CD4-positive, alpha-beta T cell (primary cell): ENCODE results near the gene KCNQ1. TPM values are rescaled to one million over a fixed set of nuclear protein-coding genes. Genes with fewer than 3 reads are reported as not detected.

Source experiments
- ATAC-seq: fragments of 200-7000 bp; cut with Tn5 transposase; one replicate; pipeline ENCODE4 v1.10.0; 2022; ENCODE audit warnings: mild to moderate bottlenecking; ENCODE audit not compliant: poor library complexity
- CTCF ChIA-PET: fragments of 350-600 bp; sonication (Branson Sonifier 250); formaldehyde crosslinking; loops from one replicate; lab custom pipeline; 2021; ENCODE audit warnings: antibody characterized with exemption, inconsistent platforms; lab: Charles Lee
- POLR2A ChIA-PET: fragments of 350-600 bp; sonication (Branson Sonifier 250); formaldehyde crosslinking; loops from one replicate; lab custom pipeline; 2021; ENCODE audit warnings: antibody characterized with exemption, inconsistent platforms; lab: Charles Lee
- DNase-seq, 14 experiments: peaks; one replicate each; pipeline ENCODE4 v3.0.0-alpha.2; 2013 to 2020; ENCODE audit warnings: mixed read lengths in 2 of 14
- H3K27ac ChIP-seq, 2 donors: one replicate each; pipeline versions ENCODE4 v1.5.1 to v1.7.0; 2013; ENCODE audit warnings: low read length in 2 of 2, low read depth in 1 of 2, mild to moderate bottlenecking in 1 of 2
- H3K27me3 ChIP-seq, 2 experiments: 1 replicate in 1 of 2; 2 replicates in 1 of 2; pipeline versions ENCODE4 v1.6.1 to v1.7.0; 2013; ENCODE audit warnings: low read length in 2 of 2, control low read depth in 1 of 2, mild to moderate bottlenecking in 1 of 2, moderate library complexity in 1 of 2; ENCODE audit not compliant: insufficient read depth in 2 of 2, control insufficient read depth in 1 of 2
- H3K36me3 ChIP-seq: one replicate; pipeline ENCODE4 v1.6.1; 2013; ENCODE audit warnings: low read length, control low read depth; ENCODE audit not compliant: insufficient read depth
- H3K4me1 ChIP-seq: one replicate; pipeline ENCODE4 v1.6.1; 2013; ENCODE audit warnings: low read length, control low read depth; ENCODE audit not compliant: insufficient read depth
- H3K4me3 ChIP-seq: one replicate; pipeline ENCODE4 v1.5.1; 2013; ENCODE audit warnings: mild to moderate bottlenecking, low read length, moderate library complexity
- H3K9me3 ChIP-seq, 2 experiments: 1 replicate in 1 of 2; 2 replicates in 1 of 2; pipeline versions ENCODE4 v1.6.1 to v1.7.0; 2013; ENCODE audit warnings: low read length in 2 of 2, mild to moderate bottlenecking in 2 of 2, control low read depth in 1 of 2, moderate library complexity in 1 of 2; ENCODE audit not compliant: control insufficient read depth in 1 of 2, insufficient read depth in 1 of 2
- H3K27ac Mint-ChIP-seq: one replicate; pipeline ENCODE4 v1.8.0; 2020; ENCODE audit warnings: mixed read lengths
- H3K27me3 Mint-ChIP-seq: one replicate; pipeline ENCODE4 v1.8.0; 2021; ENCODE audit warnings: mixed read lengths
- H3K36me3 Mint-ChIP-seq: one replicate; pipeline ENCODE4 v1.8.0; 2021; ENCODE audit warnings: low read depth, mixed read lengths
- H3K4me1 Mint-ChIP-seq: one replicate; pipeline ENCODE4 v1.8.0; 2021; ENCODE audit warnings: low read depth, mixed read lengths
- H3K4me3 Mint-ChIP-seq: one replicate; pipeline ENCODE4 v1.8.0; 2020; ENCODE audit warnings: mild to moderate bottlenecking, mixed read lengths
- H3K9me3 Mint-ChIP-seq: one replicate; pipeline ENCODE4 v1.8.0; 2020; ENCODE audit warnings: mixed read lengths
- CTCF ChIP-seq: fragments of 200-600 bp; IDR thresholded peaks from one replicate; pipeline ENCODE4 v1.8.0; 2022; ENCODE audit warnings: antibody characterized with exemption, mild to moderate bottlenecking
- intact Hi-C, 2 experiments: fragments of 100-400 bp; cut with DNase I in 1 of 2; cut with micrococcal nuclease in 1 of 2; formaldehyde crosslinking; loops; one replicate each; pipeline versions ENCODE4 v1.15.1 to v1.9.0; 2023 to 2025; cut with DNase I, micrococcal nuclease
- total RNA-seq, 174 experiments: library from RNA in 2 of 174; stranded (reverse) in 2 of 174; gene quantifications; one replicate each; pipeline ENCODE4 v1.2.3 and lab custom pipeline; 2021 to 2026

Gene KCNQ1
- total RNA-seq, 2 experiments from 2014 or later, result 31.3 to 33.1 TPM

GRCh38 chr11:2574553-2575535, 130.0 kb downstream of the KCNQ1 start:
- H3K4me1 ChIP-seq, result no peaks in the 10 kb centered on the region
- no peak overlapping the region for H3K4me3 ChIP-seq
- H3K9me3 Mint-ChIP-seq, result no peaks in the 10 kb centered on the region
- ATAC-seq (no peak), DNase-seq (peak in 1 of 14 experiments; percentile 2)
- H3K27ac Mint-ChIP-seq, result no peak overlapping the region
- H3K36me3 Mint-ChIP-seq, result peaks cover 5% of the 10 kb centered on the region
- H3K27ac ChIP-seq, result no peak overlapping the region
- TF ChIP-seq CTCF, result no peak
- no peaks in the 10 kb centered on the region for H3K9me3 ChIP-seq
- no peaks in the 10 kb centered on the region for H3K27me3 ChIP-seq
- H3K4me1 Mint-ChIP-seq, result no peaks in the 10 kb centered on the region
- intact Hi-C loops, result loop anchor here in 1 of 2 experiments (10.0 kb wide), 1 partner anchor 150 kb away; no protein-coding TSS in a partner anchor
- ChIA-PET POLR2A (no interaction called here), CTCF (no interaction called here)
- peaks cover 4% of the 10 kb centered on the region for H3K36me3 ChIP-seq
- H3K27me3 Mint-ChIP-seq, result no peaks in the 10 kb centered on the region
- no peak overlapping the region for H3K4me3 Mint-ChIP-seq

GRCh38 chr11:2575591-2576051, 130.8 kb downstream of the KCNQ1 start:
- no peak for TF ChIP-seq CTCF

GRCh38 chr11:2576111-2576510, 131.3 kb downstream of the KCNQ1 start:
- peaks cover 5% of the 10 kb centered on the region for H3K36me3 Mint-ChIP-seq
- ChIA-PET POLR2A (no interaction called here), CTCF (no interaction called here)
- H3K4me1 Mint-ChIP-seq, result no peaks in the 10 kb centered on the region
- no peaks in the 10 kb centered on the region for H3K4me1 ChIP-seq
- intact Hi-C loops, result loop anchor here in 1 of 2 experiments (10.0 kb wide), 1 partner anchor 149 kb away; no protein-coding TSS in a partner anchor
- no peaks in the 10 kb centered on the region for H3K9me3 Mint-ChIP-seq
- peaks cover 4% of the 10 kb centered on the region for H3K36me3 ChIP-seq
- no peaks in the 10 kb centered on the region for H3K9me3 ChIP-seq
- no peak overlapping the region for H3K4me3 ChIP-seq
- ATAC-seq (no peak), DNase-seq (peak in 1 of 14 experiments; percentile 20)
- H3K27ac Mint-ChIP-seq, result no peak overlapping the region
- no peaks in the 10 kb centered on the region for H3K27me3 Mint-ChIP-seq
- no peaks in the 10 kb centered on the region for H3K27me3 ChIP-seq
- H3K27ac ChIP-seq, result no peak overlapping the region
- H3K4me3 Mint-ChIP-seq, result no peak overlapping the region
- no peak for TF ChIP-seq CTCF

More at GRCh38 chr11:2575591-2576051, 130.8 kb downstream of the KCNQ1 start:
- ChIA-PET POLR2A (no interaction called here), CTCF (no interaction called here)
- Mint-ChIP-seq H3K9me3 (no peaks in the 10 kb centered on the region), H3K4me3 (no peak overlapping the region), H3K27me3 (no peaks in the 10 kb centered on the region), H3K36me3 (peaks cover 5% of the 10 kb centered on the region), H3K27ac (no peak overlapping the region), H3K4me1 (no peaks in the 10 kb centered on the region)
- intact Hi-C loops, result loop anchor here in 1 of 2 experiments (10.0 kb wide), 1 partner anchor 149 kb away; no protein-coding TSS in a partner anchor
- Histone ChIP-seq H3K4me1 (no peaks in the 10 kb centered on the region), H3K9me3 (no peaks in the 10 kb centered on the region), H3K36me3 (peaks cover 4% of the 10 kb centered on the region), H3K4me3 (no peak overlapping the region), H3K27ac (no peak overlapping the region), H3K27me3 (no peaks in the 10 kb centered on the region)
- ATAC-seq, result no peak
- DNase-seq, result peak in 1 of 14 experiments; percentile 3
